DLD1 (cell line): Measurements from ENCODE around the gene DMRT2.

Experiments
- in situ Hi-C: cut with HindIII; loops from 2 replicates; pipeline ENCODE4 v1.10.0; 2017; ENCODE audit warnings: low sequenced_read_pairs

Gene DMRT2

DNA sequence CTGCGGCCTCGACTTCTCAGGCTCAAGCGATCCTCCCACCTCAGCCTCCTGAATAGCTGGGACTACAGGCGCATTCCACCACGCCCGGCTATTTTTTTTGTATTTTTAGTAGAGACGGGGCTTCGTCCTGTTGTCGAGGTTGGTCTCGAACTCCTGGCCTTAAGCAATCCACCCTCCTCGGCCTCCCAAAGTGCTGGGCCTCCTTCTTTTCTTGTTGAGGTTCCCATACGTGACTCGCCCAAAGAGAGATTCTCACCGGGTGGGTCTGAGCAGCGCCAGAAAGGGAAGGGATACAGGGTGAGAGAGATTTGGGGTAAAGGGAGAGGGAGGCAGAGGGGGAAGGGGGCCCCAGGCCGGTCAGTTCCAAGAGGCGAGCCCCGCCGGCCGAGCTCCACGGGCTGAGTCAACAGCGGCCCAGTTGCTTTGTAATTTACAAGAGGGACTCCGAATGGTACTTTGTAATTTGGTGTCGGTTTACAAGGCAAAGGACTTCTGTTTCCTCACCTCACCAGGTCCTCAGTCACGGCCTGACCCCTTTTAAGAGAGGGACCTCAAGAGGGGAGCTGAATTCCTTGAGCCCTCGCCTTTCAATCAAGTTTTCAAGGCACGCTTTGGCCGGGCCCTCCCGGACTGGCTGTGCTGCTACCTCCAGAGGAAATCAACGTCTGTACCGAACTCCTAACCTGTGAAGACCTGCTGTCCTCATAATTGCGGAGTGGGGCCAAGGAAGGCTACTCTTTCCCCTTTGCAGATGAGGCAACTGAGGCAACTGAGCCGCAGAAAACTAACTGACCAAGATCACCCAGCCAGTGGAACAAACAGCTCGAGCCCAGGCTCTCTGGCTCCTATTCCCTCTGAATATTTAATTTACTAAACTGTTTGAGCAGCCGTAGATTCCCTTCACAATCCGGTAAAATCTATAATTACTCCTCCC, 3.3 kb upstream of the DMRT2 start:
- in situ Hi-C loops: no loop called here

DNA sequence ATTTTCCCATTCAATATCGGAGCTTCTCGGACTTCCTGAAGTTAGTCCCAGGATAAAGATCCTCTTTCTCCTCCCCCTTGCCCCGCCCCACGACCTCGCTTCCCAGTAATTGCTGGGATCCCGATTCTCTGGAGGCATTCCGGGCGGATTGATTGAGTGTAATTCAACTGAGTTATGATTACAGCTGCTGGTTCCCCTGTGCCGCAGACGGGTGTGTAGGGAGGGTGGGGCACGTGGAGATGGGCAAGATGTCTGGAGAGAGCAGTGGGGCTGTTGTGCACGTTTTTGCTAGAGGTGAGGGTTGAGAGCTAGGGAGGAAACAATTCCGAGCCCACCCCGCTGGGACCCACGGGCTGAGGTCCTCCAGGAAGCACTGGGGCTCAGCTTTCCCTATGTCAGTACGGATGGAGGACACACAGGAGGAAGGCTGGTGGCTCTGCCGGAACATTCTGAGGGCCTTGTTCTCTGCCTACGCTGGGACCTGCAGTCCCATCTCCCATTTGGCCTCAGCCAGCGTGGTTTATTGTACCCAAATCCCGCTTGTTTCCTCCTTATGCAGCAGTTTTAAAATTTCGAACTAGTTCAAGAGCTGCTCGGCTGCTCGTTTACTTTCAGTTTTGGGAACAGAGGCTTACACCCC, 2.4 kb upstream of the DMRT2 start:
- in situ Hi-C loops: no loop called here

- in situ Hi-C loops: no loop called here
Measured at GRCh38 chr9:1048231-1048619, 1.9 kb upstream of the DMRT2 start.

DNA sequence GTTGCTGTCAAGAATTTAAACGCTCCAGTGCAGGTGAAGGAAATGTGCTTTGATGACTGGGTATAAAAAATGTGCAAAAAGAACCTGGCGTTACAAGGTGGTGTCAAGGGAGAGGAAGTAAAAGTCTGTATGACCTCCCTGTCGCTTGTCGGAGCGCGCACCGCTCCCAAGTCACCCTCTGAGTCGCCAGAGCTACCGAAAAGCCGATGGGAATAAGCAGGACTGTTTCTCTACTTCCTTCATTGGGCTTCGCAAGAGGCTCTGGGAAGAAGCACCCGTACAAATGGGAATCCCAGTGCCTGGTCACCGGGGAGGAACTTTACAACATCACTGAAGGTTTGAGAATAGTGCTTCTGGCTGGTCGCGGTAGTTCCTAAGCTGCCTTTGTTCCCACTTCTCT, 1.3 kb upstream of the DMRT2 start:
- in situ Hi-C loops: no loop called here

GRCh38 chr9:1049641-1050040, 516 bp upstream of the DMRT2 start:
- in situ Hi-C loops: no loop called here

DNA sequence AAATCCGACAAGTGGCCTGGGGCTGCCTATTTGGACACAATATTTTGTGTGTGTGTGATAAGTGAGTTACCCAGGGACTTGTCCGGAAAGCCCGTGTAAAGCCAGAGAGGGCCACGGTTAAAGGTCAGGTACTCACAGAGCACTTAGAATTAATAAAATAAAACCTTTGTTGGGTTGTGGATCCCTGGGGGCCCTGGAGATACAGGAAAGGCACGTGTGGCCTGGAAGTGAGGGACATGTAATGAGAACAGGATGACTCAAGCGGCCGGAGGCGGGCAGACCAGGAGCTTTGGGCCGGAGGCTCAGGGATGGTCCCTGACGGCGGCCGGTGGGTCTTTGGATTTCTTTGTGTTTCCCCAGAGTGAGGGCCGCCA, 1.0 kb downstream of the DMRT2 start:
- in situ Hi-C loops: no loop called here

GRCh38 chr9:1051584-1052275, 1.6 kb downstream of the DMRT2 start:
- in situ Hi-C loops: no loop called here

DNA sequence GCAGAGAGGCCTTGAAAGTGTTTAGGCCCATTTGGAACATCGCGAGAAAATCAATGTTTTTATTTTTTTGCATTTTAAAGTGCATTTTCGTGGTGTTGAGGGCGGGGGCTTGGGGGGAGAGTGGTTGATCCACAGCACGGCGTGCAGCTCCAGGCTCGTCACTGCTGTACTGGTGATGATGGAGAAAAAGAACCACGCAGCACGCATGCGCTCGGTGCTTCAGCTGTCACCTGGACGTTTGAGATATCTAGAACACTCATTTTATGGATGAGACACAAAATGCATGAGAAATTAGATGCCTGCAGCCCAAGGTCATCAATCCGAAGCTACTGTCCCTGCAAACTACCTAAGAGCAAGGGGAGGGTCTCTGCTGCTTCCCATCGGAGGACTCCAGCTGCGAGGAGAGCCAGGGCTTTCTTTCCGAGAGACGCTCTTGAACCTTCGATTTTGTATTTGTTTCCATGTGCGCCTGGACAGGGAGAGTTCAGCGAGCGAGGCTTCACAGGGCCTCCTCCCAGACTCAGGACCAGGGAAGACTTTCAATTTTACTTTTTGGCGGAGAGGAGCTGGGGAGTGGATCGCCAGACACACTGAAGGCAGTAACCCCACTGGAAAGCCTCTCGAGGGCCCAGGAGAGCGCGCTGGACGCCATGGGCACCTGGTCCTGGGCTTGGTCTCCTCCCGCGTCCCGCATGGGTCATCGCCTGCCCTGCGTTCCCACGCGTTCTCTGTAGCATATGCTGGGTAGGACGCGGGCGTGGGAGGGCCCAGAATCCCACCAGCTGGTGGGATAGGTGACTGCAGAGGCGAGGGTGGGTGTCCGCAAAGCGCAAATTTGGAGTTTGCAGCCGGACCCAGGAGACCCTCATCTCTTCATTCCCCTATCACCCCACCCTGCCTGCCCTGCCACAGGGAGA, 2.5 kb downstream of the DMRT2 start:
- in situ Hi-C loops: no loop called here

GRCh38 chr9:1053282-1053621, 3.1 kb downstream of the DMRT2 start:
- in situ Hi-C loops: no loop called here

DNA sequence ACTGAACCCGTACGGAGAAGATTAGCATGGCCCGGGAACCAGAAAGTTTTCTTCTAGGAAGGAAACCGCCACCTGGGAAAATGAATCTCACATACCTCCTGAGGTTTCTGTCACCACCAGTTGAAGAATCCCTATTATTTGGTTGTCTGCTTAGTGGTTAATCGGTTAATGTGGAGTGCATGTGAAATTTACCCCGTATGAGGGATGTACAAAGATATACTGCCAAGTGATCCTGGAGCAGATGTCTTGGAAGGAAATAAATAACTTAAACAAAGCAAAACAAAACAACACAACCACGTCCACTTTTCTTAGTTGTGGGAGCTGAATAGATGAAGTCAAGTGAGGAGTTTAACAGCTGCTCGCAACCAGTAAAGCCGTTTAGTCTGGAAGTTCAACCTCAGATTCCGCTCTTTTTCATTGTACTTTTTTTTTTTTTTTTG, 3.8 kb downstream of the DMRT2 start:
- in situ Hi-C loops: no loop called here

- in situ Hi-C loops: no loop called here
Measured at GRCh38 chr9:1055166-1055565, 5.0 kb downstream of the DMRT2 start.

GRCh38 chr9:1057910-1058309, 7.8 kb downstream of the DMRT2 start:
- in situ Hi-C loops: no loop called here

GRCh38 chr9:1058826-1059487, 8.8 kb downstream of the DMRT2 start:
- in situ Hi-C loops: no loop called here

DNA sequence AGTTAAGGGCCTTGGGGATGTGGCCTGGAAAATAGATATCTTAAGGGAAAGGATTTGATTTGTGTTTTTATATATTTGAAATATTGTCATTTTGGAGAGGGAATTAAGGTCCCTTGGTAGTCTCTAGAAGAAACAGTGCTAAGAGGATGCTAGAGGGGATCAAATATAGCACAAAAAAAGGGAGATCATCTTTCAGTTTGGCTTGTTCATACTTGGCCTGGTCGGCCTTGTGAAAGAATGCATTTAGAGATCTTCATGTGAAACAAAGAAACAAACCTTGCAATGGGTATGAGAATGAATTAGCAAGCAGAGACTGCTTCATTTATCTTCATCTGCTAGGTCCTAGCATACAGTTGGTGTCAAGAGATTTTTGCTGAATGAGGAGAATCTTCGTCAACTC, 15.0 kb downstream of the DMRT2 start:
- in situ Hi-C loops: no loop called here

- in situ Hi-C loops: no loop called here
Measured at GRCh38 chr9:1070692-1071091, 20.5 kb downstream of the DMRT2 start.

DNA sequence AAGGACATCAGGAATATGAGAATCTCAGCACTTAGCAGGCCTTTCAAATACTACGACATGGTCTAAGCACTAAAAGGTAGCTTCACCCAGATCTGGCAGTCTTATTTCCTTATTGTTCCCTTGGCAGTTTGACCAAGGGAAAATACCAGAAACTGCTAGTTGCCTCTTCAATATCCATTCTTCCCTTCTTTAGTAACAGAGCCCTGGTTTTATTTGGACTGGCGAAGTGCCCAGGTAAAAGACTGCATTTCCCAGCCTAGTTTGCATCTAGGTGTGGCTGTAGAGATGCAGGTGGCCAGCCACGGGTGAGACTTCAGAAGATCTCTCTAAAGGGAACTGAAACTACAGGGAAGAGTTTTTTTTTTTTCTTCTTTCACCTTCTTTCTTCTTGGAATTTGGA, 21.6 kb downstream of the DMRT2 start:
- in situ Hi-C loops: no loop called here

DNA sequence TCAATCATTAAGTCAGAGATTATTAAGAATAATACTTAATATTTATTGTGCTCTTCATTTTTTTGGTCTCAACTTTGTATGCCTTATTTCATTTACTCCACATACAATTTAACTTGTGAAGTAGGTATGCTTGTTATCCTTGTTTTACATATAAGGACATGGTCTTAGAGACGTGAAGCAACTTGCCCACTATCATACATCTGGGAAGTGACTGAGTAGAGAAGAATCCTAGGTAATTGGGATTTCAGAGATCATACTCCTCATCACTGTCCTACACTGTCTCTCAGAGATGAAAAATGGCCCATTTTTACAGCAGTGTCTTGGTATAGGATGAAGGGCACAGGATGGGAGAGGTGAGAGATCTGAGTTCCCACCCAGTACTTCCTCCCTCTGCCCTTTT, 23.3 kb downstream of the DMRT2 start:
- in situ Hi-C loops: no loop called here

GRCh38 chr9:1077616-1078015, 27.5 kb downstream of the DMRT2 start:
- in situ Hi-C loops: no loop called here

DNA sequence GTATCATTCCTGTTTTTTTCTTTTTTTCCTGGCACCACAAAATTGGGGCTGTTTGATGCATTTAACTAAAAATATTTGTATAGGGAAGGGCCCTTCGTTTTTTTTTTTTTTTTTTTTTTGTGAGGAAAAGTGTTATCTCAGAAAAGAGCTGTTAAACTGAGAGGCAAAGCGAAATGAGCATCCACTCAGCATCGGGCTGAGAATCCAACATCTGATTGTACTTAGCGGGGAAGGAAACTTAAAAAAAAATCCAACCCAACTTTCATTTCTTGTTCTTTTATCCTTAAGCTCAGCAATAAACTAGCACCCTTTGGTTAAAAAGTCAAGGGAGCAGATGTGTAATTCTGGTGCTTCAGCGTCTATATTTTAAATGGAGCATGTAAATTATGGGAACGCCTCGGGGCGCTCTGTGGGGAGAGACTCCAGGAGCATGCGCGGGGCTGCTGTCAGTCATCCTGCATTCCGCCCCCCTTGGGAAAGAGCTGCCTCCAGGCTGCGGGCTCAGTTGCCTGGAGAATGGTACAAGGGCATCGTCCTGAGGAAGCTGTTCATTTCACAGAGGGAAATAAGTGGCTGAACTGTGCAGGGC, 33.3 kb downstream of the DMRT2 start:
- in situ Hi-C loops: no loop called here

DNA sequence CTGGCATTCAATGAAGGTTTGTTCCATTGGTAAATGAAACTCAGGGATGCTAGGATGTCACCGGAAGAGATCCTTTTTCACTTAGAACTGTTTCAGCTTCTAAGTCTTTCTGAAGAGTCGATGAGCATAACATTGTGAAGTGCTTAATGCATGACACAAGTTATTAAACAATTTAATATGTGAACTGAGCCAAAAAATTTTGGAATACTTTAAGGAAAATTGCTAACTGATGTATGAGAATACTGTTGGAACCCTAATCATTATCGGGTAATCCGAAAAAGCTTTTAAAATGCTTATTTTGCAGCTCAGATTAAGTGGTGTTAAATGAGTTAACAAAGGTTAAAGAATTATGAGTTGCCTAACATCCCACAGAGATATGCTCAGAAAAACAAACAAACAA, 34.9 kb downstream of the DMRT2 start:
- in situ Hi-C loops: no loop called here
